Globus pallidus (tissue), 1 donor: ENCODE results near the gene ADCK1.
"Not testable (repeated sequence)": the region's sequence is repeated elsewhere in the genome, so short reads cannot be mapped to it uniquely, and the experiment has no call there.

Experiments
- DNase-seq: peaks from one replicate; pipeline ENCODE4 v3.0.0-alpha.2; 2015; ENCODE audit warnings: low spot score

Gene ADCK1

GRCh38 chr14:77902811-77903210, 102.9 kb downstream of the ADCK1 start:
- no peak for DNase-seq

- no peak for DNase-seq
Measured at GRCh38 chr14:77903221-77903620, 103.3 kb downstream of the ADCK1 start.

GRCh38 chr14:77903937-77904617, 104.2 kb downstream of the ADCK1 start:
- no peak for DNase-seq

- DNase-seq: no peak
Measured at GRCh38 chr14:77906446-77906845, 106.5 kb downstream of the ADCK1 start.

GRCh38 chr14:77908847-77909246, 108.9 kb downstream of the ADCK1 start:
- no peak for DNase-seq

- peak; percentile 60 for DNase-seq
Measured at GRCh38 chr14:77909911-77910310, 110.0 kb downstream of the ADCK1 start.

GRCh38 chr14:77910506-77910905, 110.6 kb downstream of the ADCK1 start:
- no peak for DNase-seq

GRCh38 chr14:77911356-77911755, 111.4 kb downstream of the ADCK1 start:
- DNase-seq: no peak

- no peak for DNase-seq
Measured at GRCh38 chr14:77912754-77913556, 113.0 kb downstream of the ADCK1 start.

GRCh38 chr14:77914073-77914721, 114.3 kb downstream of the ADCK1 start:
- DNase-seq: no peak

GRCh38 chr14:77915390-77915789, 115.5 kb downstream of the ADCK1 start:
- DNase-seq: not testable (repeated sequence)

GRCh38 chr14:77917491-77918201, 117.7 kb downstream of the ADCK1 start:
- DNase-seq: no peak

GRCh38 chr14:77918448-77918847, 118.5 kb downstream of the ADCK1 start:
- DNase-seq: no peak

- no peak for DNase-seq
Measured at GRCh38 chr14:77920312-77920711, 120.4 kb downstream of the ADCK1 start.

GRCh38 chr14:77921818-77922217, 121.9 kb downstream of the ADCK1 start:
- no peak for DNase-seq

- no peak for DNase-seq
Measured at GRCh38 chr14:77923131-77923936, 123.4 kb downstream of the ADCK1 start.

- no peak for DNase-seq
Measured at GRCh38 chr14:77924141-77924948, 124.4 kb downstream of the ADCK1 start.

GRCh38 chr14:77926942-77927341, 127.0 kb downstream of the ADCK1 start:
- DNase-seq: no peak

GRCh38 chr14:77931441-77931840, 131.5 kb downstream of the ADCK1 start:
- DNase-seq: no peak

GRCh38 chr14:77936138-77936639, 136.3 kb downstream of the ADCK1 start:
- DNase-seq: no peak
